NCI-H774 (cell line): Measurements from ENCODE around the gene IFNL2.
"Not testable (repeated sequence)": the region's sequence is repeated elsewhere in the genome, so short reads cannot be mapped to it uniquely, and the experiment has no call there.

Experiments
- DNase-seq: peaks from one replicate; lab custom pipeline; 2025; lab: John Stamatoyannopoulos, UW

IFNL2 gene

GRCh38 chr19:39268085-39268484 lies at the start of gene IFNL2:
Gene IFNL2 (plus strand): TSS chr19:39268396. CDS start chr19:39268569, 173 bp downstream.
- not testable (repeated sequence) for DNase-seq

GRCh38 chr19:39219108-39219507 lies 49.1 kb upstream of the IFNL2 start:
- not testable (repeated sequence) for DNase-seq

GRCh38 chr19:39223703-39224279 lies 44.4 kb upstream of the IFNL2 start:
- DNase-seq: no peak

DNA sequence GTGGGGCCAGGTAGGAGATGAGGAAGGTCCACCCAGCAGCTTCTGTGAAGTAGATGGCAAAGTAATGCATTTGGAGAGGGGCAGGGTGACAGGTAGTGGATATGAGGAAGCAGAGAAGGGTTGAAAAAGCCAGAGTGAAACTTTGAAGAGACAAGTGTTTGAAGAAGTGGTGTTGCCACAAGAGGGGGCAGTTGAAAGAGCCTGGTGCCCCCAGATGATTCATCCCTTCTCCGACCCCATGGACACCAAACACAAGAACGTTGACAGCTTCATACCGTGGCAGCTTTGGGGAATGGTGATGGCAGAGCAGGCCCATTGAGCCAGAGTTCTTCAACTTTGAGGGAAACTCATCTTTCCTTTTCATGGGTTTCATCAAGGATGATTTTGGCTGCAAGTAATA lies 43.3 kb upstream of the IFNL2 start:
- DNase-seq: no peak

DNA sequence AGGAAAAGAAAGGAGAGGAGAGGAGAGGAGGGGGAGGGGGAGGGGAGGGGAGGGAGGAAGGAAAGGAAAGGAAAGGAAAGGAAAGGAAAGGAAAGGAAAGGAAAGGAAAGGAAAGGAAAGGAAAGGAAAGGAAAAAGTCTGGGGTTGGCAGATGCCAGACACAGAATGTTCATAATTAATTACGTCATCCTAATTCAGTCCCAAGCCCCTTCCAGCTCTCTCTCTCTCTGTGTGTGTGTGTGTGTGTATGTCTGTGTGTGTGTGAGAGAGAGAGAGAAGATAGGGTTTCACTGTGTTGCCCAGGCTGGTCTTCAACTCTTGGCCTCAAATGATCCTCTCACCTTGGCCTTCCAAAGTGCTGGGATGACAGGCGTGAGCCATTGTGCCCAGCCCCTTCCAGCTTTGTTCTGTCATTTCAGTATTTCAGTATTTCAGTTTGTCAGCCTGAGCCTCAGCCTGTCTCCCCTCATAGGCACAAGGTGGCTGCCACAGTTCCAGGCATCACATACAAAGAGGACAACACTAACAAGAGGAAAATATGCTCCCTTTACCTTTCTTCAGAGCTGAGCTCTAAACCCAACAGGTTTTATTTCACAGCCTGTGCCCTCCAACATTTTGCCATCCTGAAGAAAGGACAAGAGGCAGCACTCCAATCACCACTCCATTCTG lies 38.0 kb upstream of the IFNL2 start:
- DNase-seq: no peak

GRCh38 chr19:39232708-39233107 lies 35.5 kb upstream of the IFNL2 start:
- DNase-seq: no peak

DNA sequence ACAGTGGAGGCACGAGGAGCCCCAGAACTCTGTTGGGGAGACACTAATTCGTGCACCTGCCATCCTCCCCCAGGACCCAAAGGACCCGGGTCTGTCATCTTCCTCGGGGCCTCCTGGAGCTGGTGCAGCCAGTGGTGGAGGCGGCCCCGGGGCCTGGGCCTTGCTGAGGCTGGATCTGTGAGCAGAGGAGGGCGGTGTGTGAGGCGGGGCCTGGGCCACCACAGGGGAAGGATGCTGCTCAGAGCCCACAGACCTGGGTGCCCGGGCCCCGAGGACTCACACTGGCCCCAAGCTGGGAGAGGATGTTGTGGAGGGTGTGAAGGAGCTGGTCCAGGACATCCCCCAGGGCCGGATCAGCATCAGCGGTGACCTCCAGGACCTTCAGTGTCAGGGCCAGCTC lies 31.7 kb upstream of the IFNL2 start:
- DNase-seq: no peak

GRCh38 chr19:39237200-39238184 lies 30.7 kb upstream of the IFNL2 start:
- peak; percentile 32 for DNase-seq

- no peak for DNase-seq
Measured at GRCh38 chr19:39238209-39238608, 30.0 kb upstream of the IFNL2 start.

DNA sequence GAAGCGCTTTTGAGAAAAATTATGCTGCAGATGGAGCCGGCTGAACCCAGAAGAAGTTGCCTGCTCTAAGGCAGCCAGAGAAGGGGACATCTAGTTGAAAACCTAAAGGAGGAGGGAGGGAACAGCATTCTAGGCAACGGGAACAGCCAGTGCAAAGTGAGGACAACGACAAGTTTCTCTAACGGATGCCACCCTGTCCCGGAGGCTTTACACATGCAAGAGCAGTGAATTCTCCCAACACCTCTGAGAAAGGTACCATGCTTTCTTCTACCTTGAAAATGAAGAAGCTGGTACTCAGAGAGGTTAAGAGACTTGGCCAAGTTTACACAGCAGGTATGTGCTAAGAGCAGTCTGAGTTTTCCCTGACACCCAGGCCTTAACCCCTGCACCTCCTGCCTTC lies 29.3 kb upstream of the IFNL2 start:
- DNase-seq: no peak

DNA sequence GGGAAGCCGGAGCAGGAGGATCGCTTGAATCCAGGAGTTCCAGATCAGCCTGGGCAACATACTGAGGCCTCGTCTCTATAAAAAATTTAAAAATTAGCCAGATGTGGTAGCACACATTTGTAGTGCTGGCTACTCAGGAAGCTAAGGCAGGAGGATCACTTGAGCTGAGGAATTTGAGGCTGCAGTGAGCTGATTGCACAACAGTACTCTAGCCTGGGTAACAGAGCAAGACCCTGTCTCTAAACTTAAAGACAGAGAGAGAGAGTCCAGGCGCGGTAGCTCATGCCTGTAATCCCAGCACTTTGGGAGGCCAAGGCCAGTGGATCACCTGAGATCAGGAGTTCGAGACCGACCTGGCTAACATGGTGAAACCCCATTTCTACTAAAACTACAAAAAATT lies 27.8 kb upstream of the IFNL2 start:
- DNase-seq: no peak

GRCh38 chr19:39243741-39244140 lies 24.5 kb upstream of the IFNL2 start:
- DNase-seq: not testable (repeated sequence)

DNA sequence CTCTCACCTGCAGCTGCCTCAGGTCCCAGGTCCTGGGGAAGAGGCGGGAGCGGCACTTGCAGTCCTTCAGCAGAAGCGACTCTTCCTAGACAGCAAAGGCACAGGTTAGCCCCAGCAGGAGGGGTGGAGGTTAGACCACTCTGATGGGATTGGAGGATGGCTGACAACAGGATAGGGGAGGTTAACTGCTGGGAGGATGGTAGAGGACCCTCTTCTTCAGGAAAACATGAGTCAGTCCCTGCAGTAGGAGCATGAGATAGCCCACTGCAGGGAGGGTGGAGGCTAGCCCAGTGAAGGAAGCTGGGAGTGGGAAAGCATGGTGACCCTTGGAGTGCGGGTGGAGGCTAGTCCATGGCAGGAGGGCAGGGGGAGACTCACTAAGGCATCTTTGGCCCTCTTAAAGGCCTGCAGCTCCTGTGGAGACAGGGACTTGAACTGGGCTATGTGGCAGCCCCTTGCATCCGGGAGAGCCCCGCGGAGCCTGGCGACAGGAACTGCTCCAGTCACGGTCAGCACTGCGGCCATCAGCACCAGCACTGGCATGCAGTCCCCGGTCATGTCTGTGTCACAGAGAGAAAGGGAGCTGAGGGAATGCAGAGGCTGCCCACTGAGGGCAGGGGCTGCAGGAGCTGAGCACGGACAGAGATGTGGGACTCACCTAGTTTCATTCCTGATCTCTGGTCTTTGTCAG lies 23.6 kb upstream of the IFNL2 start, which contains the start of gene IFNL3:
TSS of gene IFNL3 (minus strand) at position 597 of the 691 bp plus-strand sequence. CDS start at position 558, 39 bp downstream.
- not testable (repeated sequence) for DNase-seq

GRCh38 chr19:39245166-39245565 lies 23.0 kb upstream of the IFNL2 start:
- not testable (repeated sequence) for DNase-seq

DNA sequence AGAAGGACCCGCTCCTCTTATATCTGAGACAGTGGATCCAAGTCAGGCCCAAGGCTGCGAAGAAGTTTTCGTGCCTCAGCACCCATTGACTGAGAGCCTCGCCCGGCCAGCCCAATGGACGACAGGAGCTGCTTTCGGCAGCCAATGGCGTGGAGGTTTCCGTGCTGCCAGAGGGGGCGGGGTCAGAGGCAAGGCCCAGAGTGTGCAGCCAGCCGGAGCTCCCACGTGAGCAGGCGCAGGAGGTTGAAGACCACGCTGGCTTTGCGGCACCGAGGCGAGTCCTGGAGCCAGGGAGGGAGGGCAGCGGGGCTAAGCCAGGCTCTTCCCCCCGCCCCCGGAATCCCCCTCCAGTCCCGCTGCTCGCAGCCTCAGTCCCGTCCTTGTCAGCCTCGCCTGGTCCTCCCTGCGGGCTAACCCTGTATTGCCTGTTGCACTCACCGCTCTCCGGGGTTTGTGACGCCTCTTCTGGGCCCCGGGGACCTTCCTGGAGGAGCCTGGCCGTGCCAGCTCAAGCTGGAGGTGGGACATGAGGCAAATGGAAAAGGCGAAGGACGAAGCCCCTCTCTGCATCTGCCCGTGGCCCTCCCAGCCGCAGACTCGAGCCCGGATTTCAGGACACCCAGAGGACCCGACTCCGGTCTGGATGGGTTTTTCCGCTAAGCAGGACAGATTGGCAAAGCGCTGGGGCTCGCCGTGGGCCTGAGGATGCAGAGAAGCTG lies 21.1 kb upstream of the IFNL2 start:
- no peak for DNase-seq

- DNase-seq: no peak
Measured at GRCh38 chr19:39247701-39248664, 20.2 kb upstream of the IFNL2 start.

GRCh38 chr19:39248806-39249205 lies 19.4 kb upstream of the IFNL2 start, which contains the start of gene IFNL4:
Gene IFNL4 (minus strand): TSS chr19:39248856.
- no peak for DNase-seq

- no peak for DNase-seq
Measured at GRCh38 chr19:39251081-39251480, 17.1 kb upstream of the IFNL2 start.

GRCh38 chr19:39251846-39252245 lies 16.4 kb upstream of the IFNL2 start:
- DNase-seq: no peak

DNA sequence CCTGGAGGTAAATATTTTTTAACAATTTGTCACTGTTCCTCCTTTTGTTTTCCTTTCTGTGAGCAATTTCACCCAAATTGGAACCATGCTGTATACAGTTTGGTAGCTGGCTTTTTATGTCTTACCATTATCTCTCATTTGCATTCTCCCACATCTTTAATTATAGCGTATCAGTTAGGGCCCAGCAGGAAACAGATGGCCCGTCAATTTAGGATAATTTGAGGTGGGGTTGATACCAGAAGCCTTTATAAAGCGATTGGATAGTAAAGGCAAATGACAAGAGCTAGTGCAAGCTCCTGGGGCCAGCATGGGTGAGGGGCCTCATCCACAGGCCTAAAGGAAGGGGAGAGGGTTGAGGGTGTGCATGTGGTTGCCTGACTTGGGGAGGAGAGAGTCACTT lies 15.7 kb upstream of the IFNL2 start:
- no peak for DNase-seq
